22Rv1 (cell line): ENCODE results near the gene NOTCH2.

Experiments
- H3K27ac ChIP-seq: fragments of 450-650 bp; 2 replicates; pipeline ENCODE4 v1.5.1; 2017
- ZFX ChIP-seq: fragments of 450-650 bp; IDR thresholded peaks from 2 replicates; pipeline ENCODE4 v1.6.1; 2017; ENCODE audit warnings: antibody characterized with exemption, borderline replicate concordance
- TF ChIP-seq, protein P1 (sequence below): fragments of 450-650 bp; IDR thresholded peaks from 2 replicates; pipeline ENCODE4 v1.5.1; 2017; ENCODE audit warnings: mild to moderate bottlenecking

The NOTCH2 gene

DNA sequence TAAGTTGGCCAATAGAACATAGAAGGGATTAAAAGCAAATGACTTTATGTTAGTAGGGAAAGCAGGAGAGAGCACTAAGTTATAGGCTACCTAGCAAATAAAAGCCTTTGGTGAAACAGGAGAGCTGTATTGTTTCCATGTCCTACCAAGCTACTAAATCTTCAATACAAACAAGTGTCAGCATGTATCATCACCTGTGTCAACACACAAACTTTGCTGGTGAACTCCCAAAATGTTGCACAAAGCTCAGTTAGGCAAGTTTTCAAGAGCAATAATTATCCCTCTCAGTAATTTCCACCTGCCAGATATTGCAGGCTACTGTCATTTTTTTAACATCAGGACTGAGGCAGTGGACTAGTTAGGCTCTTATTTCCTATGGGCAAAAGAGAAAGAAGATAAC lies 95.4 kb downstream of the NOTCH2 start:
- TF ChIP-seq ZFX: no peak
- TF ChIP-seq, protein P1, sequence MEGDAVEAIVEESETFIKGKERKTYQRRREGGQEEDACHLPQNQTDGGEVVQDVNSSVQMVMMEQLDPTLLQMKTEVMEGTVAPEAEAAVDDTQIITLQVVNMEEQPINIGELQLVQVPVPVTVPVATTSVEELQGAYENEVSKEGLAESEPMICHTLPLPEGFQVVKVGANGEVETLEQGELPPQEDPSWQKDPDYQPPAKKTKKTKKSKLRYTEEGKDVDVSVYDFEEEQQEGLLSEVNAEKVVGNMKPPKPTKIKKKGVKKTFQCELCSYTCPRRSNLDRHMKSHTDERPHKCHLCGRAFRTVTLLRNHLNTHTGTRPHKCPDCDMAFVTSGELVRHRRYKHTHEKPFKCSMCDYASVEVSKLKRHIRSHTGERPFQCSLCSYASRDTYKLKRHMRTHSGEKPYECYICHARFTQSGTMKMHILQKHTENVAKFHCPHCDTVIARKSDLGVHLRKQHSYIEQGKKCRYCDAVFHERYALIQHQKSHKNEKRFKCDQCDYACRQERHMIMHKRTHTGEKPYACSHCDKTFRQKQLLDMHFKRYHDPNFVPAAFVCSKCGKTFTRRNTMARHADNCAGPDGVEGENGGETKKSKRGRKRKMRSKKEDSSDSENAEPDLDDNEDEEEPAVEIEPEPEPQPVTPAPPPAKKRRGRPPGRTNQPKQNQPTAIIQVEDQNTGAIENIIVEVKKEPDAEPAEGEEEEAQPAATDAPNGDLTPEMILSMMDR: no peak

DNA sequence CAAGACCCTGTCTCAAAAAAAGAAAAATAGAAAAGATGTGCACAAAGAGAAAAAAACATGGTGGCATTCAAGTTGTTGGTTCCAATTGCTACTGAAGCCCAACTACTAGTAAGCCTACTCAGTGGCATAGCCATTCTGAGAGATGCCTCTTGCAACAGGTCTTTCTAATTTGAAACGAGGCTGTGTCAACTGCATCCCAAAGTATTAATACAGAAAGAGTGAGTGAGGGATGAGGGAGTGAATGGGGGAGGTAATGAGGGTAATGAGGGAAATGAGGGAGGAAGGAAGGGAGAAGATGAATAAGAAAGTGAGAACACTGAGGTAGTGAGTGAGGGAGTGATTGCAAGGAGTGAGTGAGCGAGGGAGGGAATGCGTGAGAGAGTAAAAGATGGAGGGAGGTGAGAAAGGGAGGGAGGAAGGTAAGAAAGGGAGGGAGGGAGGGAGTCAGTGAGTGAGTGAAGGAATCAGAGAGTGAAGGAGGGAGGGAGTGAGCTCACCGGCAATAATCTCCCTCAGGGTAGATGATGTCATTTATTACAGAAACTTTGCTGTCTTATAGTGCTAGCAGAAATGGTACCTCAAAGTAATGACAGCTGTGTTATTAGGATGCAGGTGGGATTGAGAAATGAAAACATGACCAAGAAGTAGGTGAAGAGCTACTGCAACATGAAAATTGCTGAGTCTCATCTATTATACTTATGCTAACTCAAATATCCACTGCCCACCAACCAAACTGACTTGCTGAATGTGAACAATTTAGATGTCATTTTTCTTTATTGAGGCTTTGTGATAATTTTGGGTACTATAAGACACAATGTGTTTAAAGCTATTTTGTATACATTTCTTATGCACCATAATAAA lies 97.5 kb downstream of the NOTCH2 start:
- TF ChIP-seq, protein P1: no peak
- no peak for TF ChIP-seq ZFX
- H3K27ac ChIP-seq: no peak overlapping the region

More for the DNA sequence above, 95.4 kb downstream of the NOTCH2 start:
- no peak overlapping the region for H3K27ac ChIP-seq

DNA sequence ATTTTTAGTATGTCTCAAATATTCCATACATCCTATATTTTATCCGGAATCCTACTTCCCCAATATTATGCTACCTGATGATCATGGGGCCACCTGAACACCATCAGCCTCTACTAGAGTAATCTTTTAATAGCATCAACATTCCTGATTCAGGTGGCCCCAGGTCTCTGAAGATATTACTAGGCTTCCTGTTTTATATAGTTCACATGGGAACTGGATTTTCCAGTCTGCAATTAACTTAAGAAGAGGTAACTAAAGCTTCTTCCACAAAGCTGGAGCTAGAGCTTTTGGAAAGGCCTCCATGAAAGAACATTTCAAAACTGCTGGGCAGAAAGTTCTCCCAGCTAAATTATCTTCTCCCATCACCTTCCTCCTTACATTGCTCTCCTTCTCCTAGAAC lies 100.9 kb downstream of the NOTCH2 start:
- TF ChIP-seq ZFX: no peak
- TF ChIP-seq, protein P1: no peak
- H3K27ac ChIP-seq: peak overlapping the region; percentile 31

DNA sequence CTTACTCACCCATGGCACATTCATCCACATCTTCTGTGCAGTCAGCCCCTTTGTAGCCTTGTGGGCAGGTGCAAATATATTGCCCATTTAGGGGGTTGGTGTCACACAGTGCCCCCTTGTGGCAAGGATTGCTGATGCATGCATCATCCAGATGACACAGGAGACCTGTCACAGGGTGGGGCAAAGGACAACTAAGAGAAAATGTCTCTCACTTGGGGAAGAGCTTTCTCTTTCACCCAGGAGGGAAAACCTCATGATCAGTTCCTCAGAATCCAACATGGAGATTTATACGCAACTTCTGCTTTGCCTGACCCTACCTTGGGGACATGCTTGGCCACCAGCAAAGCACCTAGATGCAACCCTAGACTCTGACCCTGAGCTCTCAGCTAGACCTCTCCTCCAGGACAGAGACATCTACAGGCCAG lies 101.4 kb downstream of the NOTCH2 start:
- TF ChIP-seq ZFX: no peak
- TF ChIP-seq, protein P1: peak; percentile 92
- no peak overlapping the region for H3K27ac ChIP-seq

DNA sequence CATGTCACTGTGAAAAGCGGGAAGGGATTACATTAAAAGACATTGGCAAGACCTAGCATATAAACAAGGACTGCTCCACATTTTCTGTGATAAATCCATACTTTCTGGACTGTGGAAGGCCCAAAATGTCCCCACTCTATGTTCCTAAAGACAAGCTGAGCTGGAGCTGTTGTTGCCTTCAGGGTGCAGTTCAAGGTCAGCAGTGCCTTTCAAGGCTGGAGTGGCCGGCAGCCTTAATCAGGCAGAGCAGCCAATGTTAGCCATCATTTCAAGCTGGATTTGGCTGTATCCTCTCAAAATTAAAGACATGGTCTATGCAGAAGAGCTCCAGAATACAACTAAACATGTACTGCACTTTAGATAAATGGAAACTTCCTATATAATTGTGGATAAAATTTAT lies 102.8 kb downstream of the NOTCH2 start:
- H3K27ac ChIP-seq: no peak overlapping the region
- TF ChIP-seq, protein P1: no peak
- TF ChIP-seq ZFX: no peak

DNA sequence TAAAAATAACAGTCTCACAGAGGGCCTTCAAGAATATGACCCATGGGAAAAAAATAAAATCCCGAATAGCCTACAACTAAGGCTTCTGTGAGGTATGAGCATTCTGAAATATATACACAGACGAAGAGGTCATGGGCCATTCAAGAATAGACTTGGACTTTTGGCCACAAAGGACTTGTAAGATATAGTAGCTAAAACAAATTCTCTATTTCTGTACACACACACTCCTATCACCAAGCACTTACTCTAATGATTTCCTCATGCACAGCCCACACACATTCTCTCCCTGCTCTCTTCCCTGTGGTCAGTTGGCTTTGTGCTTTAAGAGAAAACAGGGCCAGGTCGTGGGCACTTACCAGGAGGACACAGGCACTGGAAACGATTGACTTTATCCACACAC lies 103.4 kb downstream of the NOTCH2 start:
- H3K27ac ChIP-seq: no peak overlapping the region
- TF ChIP-seq, protein P1: no peak
- no peak for TF ChIP-seq ZFX

DNA sequence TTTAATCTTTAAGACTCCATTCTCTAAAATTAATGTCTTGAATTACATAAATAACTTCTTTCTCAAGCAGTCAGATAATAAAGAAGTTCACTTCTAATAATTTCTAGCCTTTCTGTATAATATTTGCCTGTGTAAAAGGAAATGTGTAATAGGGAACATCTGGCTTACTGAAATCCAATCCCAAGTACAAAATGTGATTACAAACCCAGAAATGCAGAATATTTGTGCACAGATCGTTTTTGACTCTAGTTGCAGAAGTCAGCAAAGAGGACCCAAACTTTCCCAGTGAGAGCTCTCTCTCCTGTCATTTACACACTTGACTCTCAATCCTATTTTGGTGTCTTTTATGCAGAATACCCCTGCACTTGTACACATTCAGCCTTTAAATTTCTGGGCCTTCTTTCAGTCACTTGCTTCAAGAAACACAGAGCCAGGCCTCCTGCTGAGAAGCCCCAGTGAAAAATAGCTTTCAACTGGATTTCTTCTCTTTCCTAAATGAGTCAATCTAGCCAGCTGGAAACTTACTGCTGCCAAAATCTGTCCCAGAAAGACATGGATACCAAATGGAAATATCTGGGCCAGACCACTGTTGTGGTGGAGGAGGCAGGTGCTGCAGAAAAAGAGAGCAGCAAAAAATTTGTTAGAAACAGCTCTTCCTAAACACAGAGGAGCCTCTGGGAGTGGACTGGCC lies 104.6 kb downstream of the NOTCH2 start:
- H3K27ac ChIP-seq: no peak overlapping the region
- TF ChIP-seq, protein P1: no peak
- no peak for TF ChIP-seq ZFX
